Mesothelial cell of epicardium (in vitro differentiated cells): ENCODE measurements around the gene OSBPL2. TPM values are rescaled to one million over a fixed set of nuclear protein-coding genes. Genes with fewer than 3 reads are reported as not detected.

ENCODE experiments used
- DNase-seq, 2 experiments: peaks; one replicate each; pipeline ENCODE4 v3.0.0; 2021; ENCODE audit warnings: low spot score in 2 of 2; ENCODE audit not compliant: unreplicated experiment in 2 of 2
- H3K27ac Mint-ChIP-seq: 2 replicates; pipeline ENCODE4 v1.8.0; 2021; ENCODE audit warnings: mixed read lengths
- H3K27me3 Mint-ChIP-seq: 2 replicates; pipeline ENCODE4 v1.8.0; 2021; ENCODE audit warnings: low read depth, mixed read lengths
- H3K36me3 Mint-ChIP-seq: 2 replicates; pipeline ENCODE4 v1.8.0; 2021; ENCODE audit warnings: mixed read lengths
- H3K4me1 Mint-ChIP-seq: 2 replicates; pipeline ENCODE4 v1.8.0; 2021; ENCODE audit warnings: mixed read lengths
- H3K4me3 Mint-ChIP-seq: 2 replicates; pipeline ENCODE4 v1.8.0; 2021; ENCODE audit warnings: mild to moderate bottlenecking, moderate library complexity, mixed read lengths
- H3K9me3 Mint-ChIP-seq: 2 replicates; pipeline ENCODE4 v1.8.0; 2021; ENCODE audit warnings: mixed read lengths
- total RNA-seq: library from RNA; stranded (reverse); gene quantifications from 3 replicates; pipeline ENCODE4 v1.2.1, GENCODE V29; 2021
- TF ChIP-seq, protein P1 (sequence below): fragments of 200-600 bp; sonication (generic); IDR thresholded peaks from one replicate; pipeline ENCODE4 v1.5.0; 2021; ENCODE audit warnings: antibody characterized with exemption; ENCODE audit not compliant: unreplicated experiment

OSBPL2 gene
- total RNA-seq, 1 donor from 2014 or later = 57.7 TPM

GRCh38 chr20:62220666-62221568 lies 17.4 kb upstream of the OSBPL2 start:
- no peaks in the 10 kb centered on the region for H3K9me3 Mint-ChIP-seq
- H3K36me3 Mint-ChIP-seq = no peaks in the 10 kb centered on the region
- H3K27me3 Mint-ChIP-seq = peaks cover 88% of the 10 kb centered on the region
- H3K4me3 Mint-ChIP-seq = peak overlapping the region; percentile 40
- TF ChIP-seq, protein P1, sequence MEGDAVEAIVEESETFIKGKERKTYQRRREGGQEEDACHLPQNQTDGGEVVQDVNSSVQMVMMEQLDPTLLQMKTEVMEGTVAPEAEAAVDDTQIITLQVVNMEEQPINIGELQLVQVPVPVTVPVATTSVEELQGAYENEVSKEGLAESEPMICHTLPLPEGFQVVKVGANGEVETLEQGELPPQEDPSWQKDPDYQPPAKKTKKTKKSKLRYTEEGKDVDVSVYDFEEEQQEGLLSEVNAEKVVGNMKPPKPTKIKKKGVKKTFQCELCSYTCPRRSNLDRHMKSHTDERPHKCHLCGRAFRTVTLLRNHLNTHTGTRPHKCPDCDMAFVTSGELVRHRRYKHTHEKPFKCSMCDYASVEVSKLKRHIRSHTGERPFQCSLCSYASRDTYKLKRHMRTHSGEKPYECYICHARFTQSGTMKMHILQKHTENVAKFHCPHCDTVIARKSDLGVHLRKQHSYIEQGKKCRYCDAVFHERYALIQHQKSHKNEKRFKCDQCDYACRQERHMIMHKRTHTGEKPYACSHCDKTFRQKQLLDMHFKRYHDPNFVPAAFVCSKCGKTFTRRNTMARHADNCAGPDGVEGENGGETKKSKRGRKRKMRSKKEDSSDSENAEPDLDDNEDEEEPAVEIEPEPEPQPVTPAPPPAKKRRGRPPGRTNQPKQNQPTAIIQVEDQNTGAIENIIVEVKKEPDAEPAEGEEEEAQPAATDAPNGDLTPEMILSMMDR = no peak
- no peak overlapping the region for H3K27ac Mint-ChIP-seq
- peaks cover 6% of the 10 kb centered on the region for H3K4me1 Mint-ChIP-seq
- no peak for DNase-seq

DNA sequence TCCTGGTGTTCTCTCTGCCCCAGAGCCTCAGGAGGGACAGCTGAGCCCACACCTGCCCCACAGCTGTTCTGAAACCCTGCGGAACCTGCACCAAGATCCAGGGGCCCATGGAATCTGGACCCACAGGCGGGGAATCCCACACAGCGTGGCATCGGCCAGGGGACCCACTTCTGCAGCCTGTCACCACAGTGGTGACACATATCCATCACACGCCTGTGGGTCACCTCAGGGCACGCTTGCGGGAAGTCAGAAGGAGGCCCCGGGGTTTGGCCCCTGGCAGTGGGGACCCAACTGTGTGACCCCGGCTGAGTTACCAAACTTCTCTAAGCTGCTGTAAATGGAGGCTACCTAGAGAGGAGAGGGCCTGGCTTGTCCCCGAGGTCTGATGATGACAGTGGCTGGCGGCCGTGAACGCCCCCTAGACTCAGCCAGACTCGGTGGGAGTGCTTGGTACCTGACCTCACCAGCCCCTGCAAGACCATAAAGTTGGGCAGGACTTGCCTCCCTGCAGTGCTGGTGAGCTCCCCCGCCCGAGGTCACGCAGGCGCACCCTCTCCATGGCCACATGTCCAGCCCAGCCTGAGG lies 16.0 kb upstream of the OSBPL2 start:
- Mint-ChIP-seq H3K27me3 (peaks cover 90% of the 10 kb centered on the region), H3K4me3 (no peak overlapping the region), H3K27ac (no peak overlapping the region), H3K9me3 (no peaks in the 10 kb centered on the region), H3K4me1 (peaks cover 6% of the 10 kb centered on the region), H3K36me3 (no peaks in the 10 kb centered on the region)
- TF ChIP-seq, protein P1 = no peak
- DNase-seq = no peak

DNA sequence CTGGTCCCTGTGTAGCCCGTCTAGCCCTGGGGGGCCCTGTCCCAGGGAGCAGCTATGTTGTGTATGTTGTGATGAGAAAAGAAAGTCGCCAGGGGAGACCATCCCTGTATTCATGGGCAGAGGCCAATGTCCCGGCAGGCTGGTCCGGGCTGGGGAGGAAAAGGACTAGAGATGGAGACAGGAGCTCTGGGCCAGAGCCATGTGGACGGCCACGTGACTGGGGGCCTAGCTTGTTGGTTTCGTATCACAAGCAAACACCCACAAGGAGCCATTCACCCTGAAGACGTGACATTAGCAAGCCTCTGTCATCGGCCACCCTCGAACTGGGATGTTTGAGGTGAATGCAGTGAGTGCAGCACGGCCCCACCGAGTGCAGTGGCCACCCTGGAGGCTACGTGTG lies 15.3 kb upstream of the OSBPL2 start:
- no peak for DNase-seq
- Mint-ChIP-seq H3K27ac (no peak overlapping the region), H3K4me1 (peaks cover 6% of the 10 kb centered on the region), H3K9me3 (no peaks in the 10 kb centered on the region), H3K4me3 (no peak overlapping the region), H3K36me3 (no peaks in the 10 kb centered on the region), H3K27me3 (peaks cover 84% of the 10 kb centered on the region)
- TF ChIP-seq, protein P1 = no peak

GRCh38 chr20:62223571-62223970 lies 14.8 kb upstream of the OSBPL2 start:
- no peaks in the 10 kb centered on the region for H3K9me3 Mint-ChIP-seq
- peaks cover 78% of the 10 kb centered on the region for H3K27me3 Mint-ChIP-seq
- TF ChIP-seq, protein P1 = no peak
- no peak overlapping the region for H3K4me3 Mint-ChIP-seq
- DNase-seq = no peak
- H3K36me3 Mint-ChIP-seq = no peaks in the 10 kb centered on the region
- peaks cover 6% of the 10 kb centered on the region for H3K4me1 Mint-ChIP-seq
- H3K27ac Mint-ChIP-seq = no peak overlapping the region

GRCh38 chr20:62224113-62224855 lies 14.0 kb upstream of the OSBPL2 start:
- Mint-ChIP-seq H3K27ac (no peak overlapping the region), H3K4me3 (no peak overlapping the region), H3K9me3 (no peaks in the 10 kb centered on the region), H3K36me3 (no peaks in the 10 kb centered on the region), H3K27me3 (peaks cover 71% of the 10 kb centered on the region), H3K4me1 (peaks cover 2% of the 10 kb centered on the region)
- TF ChIP-seq, protein P1 = no peak
- DNase-seq = no peak
